K562 (cell line): ENCODE data around the gene KIF1A. TPM values are rescaled to one million over a fixed set of nuclear protein-coding genes. Genes with fewer than 3 reads are reported as not detected.

Experiments
- ATAC-seq: fragments of 200-7000 bp; cut with Tn5 transposase; 3 replicates; pipeline ENCODE4 v1.9.1; 2020; ENCODE audit warnings: moderate library complexity
- BruUV-seq: library from RNA; stranded (reverse); fragments of 400-500 nt; replicated peaks from 2 replicates; lab custom pipeline; 2021; lab: Mats Ljungman, UMichigan
- CTCF ChIA-PET: fragments of 300-600 bp; formaldehyde crosslinking; extraction: SDS; loops from one replicate; lab custom pipeline; 2021; ENCODE audit warnings: low intra/inter-chr PET ratio; lab: Yijun Ruan, JAX
- POLR2A ChIA-PET: fragments of 300-600, 350-650 bp; sonication (Branson Sonifier 250); formaldehyde crosslinking; extraction: SDS; loops from one replicate; lab custom pipeline; 2021; ENCODE audit warnings: antibody characterized with exemption, inconsistent platforms; lab: Yijun Ruan, JAX
- DNase-seq, 4 experiments: peaks; one replicate each; pipeline versions ENCODE4 v3.0.0 to v3.0.0-alpha.2; 2011 to 2018; ENCODE audit warnings: low spot score in 3 of 4, mixed read lengths in 3 of 4; ENCODE audit errors: extremely low read depth in 1 of 4
- FAIRE-seq: peaks from 2 replicates; lab custom pipeline; 2011; peaks lifted over from hg19 to GRCh38; lab: Jason Lieb, UNC
- H2AFZ ChIP-seq: 2 replicates; pipeline ENCODE4 v1.6.0; 2011; ENCODE audit warnings: low read depth, low read length, control low read depth, inconsistent platforms
- H3K27ac ChIP-seq: fragments of 200-600 bp; 3 replicates; pipeline ENCODE4 v1.8.0; 2011; ENCODE audit warnings: low read depth, mild to moderate bottlenecking, control low read depth, inconsistent platforms, low read length, moderate library complexity, mixed read lengths; ENCODE audit errors: extremely low read depth
- H3K27me3 ChIP-seq, 2 experiments: fragments of 300-600 bp in 1 of 2; 2 replicates in 1 of 2; 3 replicates in 1 of 2; pipeline versions ENCODE4 v1.6.0 to v1.8.0; 2011; ENCODE audit warnings: inconsistent platforms in 2 of 2, low read length in 2 of 2, mild to moderate bottlenecking in 1 of 2, mixed read lengths in 1 of 2, moderate library complexity in 1 of 2; ENCODE audit not compliant: control insufficient read depth in 2 of 2, insufficient read depth in 2 of 2
- H3K36me3 ChIP-seq: fragments of 300-600 bp; 3 replicates; pipeline ENCODE4 v1.8.0; 2011; ENCODE audit warnings: mild to moderate bottlenecking, low read length, inconsistent platforms; ENCODE audit not compliant: control insufficient read depth, insufficient read depth
- H3K4me1 ChIP-seq, 2 experiments: fragments of 200-600 bp in 1 of 2; replicated peaks in 1 of 2; 2 replicates in 1 of 2; 3 replicates in 1 of 2; pipeline versions ENCODE4 v1.5.1 to v1.8.0; 2011; ENCODE audit warnings: inconsistent platforms in 2 of 2, low read length in 2 of 2, mild to moderate bottlenecking in 1 of 2, mixed read lengths in 1 of 2, moderate library complexity in 1 of 2; ENCODE audit not compliant: control insufficient read depth in 2 of 2, insufficient read depth in 2 of 2
- H3K4me2 ChIP-seq: 2 replicates; pipeline ENCODE4 v1.6.1; 2011; ENCODE audit warnings: low read length, control low read depth, inconsistent platforms, mixed read lengths; ENCODE audit not compliant: insufficient read depth
- H3K4me3 ChIP-seq: fragments of 200-600 bp; sonication (generic), shearing (Covaris generic); 2 replicates; pipeline ENCODE4 v1.5.1; 2016; ENCODE audit warnings: control low read depth, inconsistent platforms
- H3K79me2 ChIP-seq: fragments of 200-600 bp; 3 replicates; pipeline ENCODE4 v1.8.0; 2011; ENCODE audit warnings: low read length, inconsistent platforms; ENCODE audit not compliant: control insufficient read depth, insufficient read depth
- H3K9ac ChIP-seq, 2 experiments: 2 replicates each; pipeline versions ENCODE4 v1.6.0 to v1.6.1; 2011; ENCODE audit warnings: low read depth in 2 of 2, low read length in 2 of 2, control low read depth in 1 of 2, inconsistent platforms in 1 of 2, mild to moderate bottlenecking in 1 of 2, mixed read lengths in 1 of 2; ENCODE audit not compliant: insufficient read depth in 1 of 2
- H3K9me1 ChIP-seq: one replicate; pipeline ENCODE4 v1.6.0; 2011; ENCODE audit warnings: inconsistent platforms, mild to moderate bottlenecking, low read length, moderate library complexity; ENCODE audit not compliant: control insufficient read depth, insufficient read depth
- H3K9me3 ChIP-seq: replicated peaks from 2 replicates; pipeline ENCODE4 v1.5.1; 2011; ENCODE audit warnings: low read depth, low read length, inconsistent platforms; ENCODE audit not compliant: control insufficient read depth, insufficient read depth
- H4K20me1 ChIP-seq: replicated peaks from 2 replicates; pipeline ENCODE4 v1.6.1; 2011; ENCODE audit warnings: low read length, inconsistent platforms, mixed read lengths; ENCODE audit not compliant: control insufficient read depth, insufficient read depth
- CCNT2 ChIP-seq: IDR thresholded peaks from 2 replicates; pipeline ENCODE4 v1.6.1; 2011; ENCODE audit warnings: borderline replicate concordance, low read depth, mild to moderate bottlenecking, moderate library complexity, mixed read lengths, low read length; ENCODE audit not compliant: insufficient read length; ENCODE audit errors: extremely low read depth
- MAFK ChIP-seq: IDR thresholded peaks from 2 replicates; pipeline ENCODE4 v1.6.1; 2011; ENCODE audit warnings: low read length, improper control_type of control experiment
- SAP30 ChIP-seq: fragments of 200-600 bp; sonication (generic); IDR thresholded peaks from 2 replicates; pipeline ENCODE4 v1.6.1; 2012; ENCODE audit warnings: borderline replicate concordance, low read depth, mild to moderate bottlenecking, moderate library complexity, low read length, control low read depth, inconsistent platforms; ENCODE audit not compliant: insufficient read depth, poor library complexity, severe bottlenecking
- SIN3B ChIP-seq: fragments of 450-650 bp; IDR thresholded peaks from 2 replicates; pipeline ENCODE4 v1.6.1; 2017; ENCODE audit warnings: low read depth, mild to moderate bottlenecking, moderate library complexity
- TCFL5 ChIP-seq: fragments of 250-450 bp; sonication (Bioruptor Pico); conservative IDR thresholded peaks from 2 replicates; pipeline ENCODE4 v1.6.1; 2021; ENCODE audit warnings: mild to moderate bottlenecking, moderate library complexity, matching md5 sums
- THAP7 ChIP-seq: fragments of 250-450 bp; sonication (Bioruptor Pico); IDR thresholded peaks from 2 replicates; pipeline ENCODE4 v1.5.0; 2021
- ZNF592 ChIP-seq: fragments of 450-650 bp; IDR thresholded peaks from 2 replicates; pipeline ENCODE4 v1.6.1; 2017; ENCODE audit warnings: antibody characterized with exemption, mild to moderate bottlenecking
- ZNF785 ChIP-seq: fragments of 250-450 bp; sonication (Bioruptor Pico); IDR thresholded peaks from 2 replicates; pipeline ENCODE4 v1.4.0; 2020; ENCODE audit warnings: mild to moderate bottlenecking
- WGBS: fragments of 100-300 bp; shearing (Covaris generic); methylation state at CpG from one replicate; pipeline ENCODE4 v1.1.6; 2016; ENCODE audit warnings: low coverage, mixed read lengths; ENCODE audit not compliant: insufficient coverage; ENCODE audit errors: missing lambda C conversion rate; 5-methylcytosine and 5-hydroxymethylcytosine counted together
- in situ Hi-C: fragments of 300-500 bp; cut with MboI; formaldehyde crosslinking; loops from 4 replicates; pipeline ENCODE4 v1.15.0; 2018; ENCODE audit warnings: inconsistent platforms, mixed read lengths
- intact Hi-C: fragments of 100-400 bp; cut with micrococcal nuclease; formaldehyde crosslinking; loops from 2 replicates; pipeline ENCODE4 v1.14.2; 2022
- polyA plus RNA-seq, 8 experiments: library from polyadenylated mRNA; depleted of rRNA in 4 of 8; stranded (reverse) in 5 of 8; unstranded in 3 of 8; fragments of >200 nt; fragmentation: Nextera tagmentation in 2 of 8; fragmentation: Illumina TruSeq in 1 of 8; extraction: Ambion mirVana in 2 of 8; extraction: Trizol in 1 of 8; gene quantifications; 2 replicates each; pipeline versions ENCODE4 v1.2.1 to v1.2.3, GENCODE V29; 2011 to 2014; ENCODE audit warnings: inconsistent platforms in 1 of 8, missing spikeins in 1 of 8
- total RNA-seq, 7 experiments: library from RNA; depleted of rRNA in 6 of 7; stranded (reverse); fragments of >200 nt in 6 of 7; fragmentation: Illumina TruSeq in 2 of 7; extraction: Trizol in 2 of 7; gene quantifications; 2 replicates each; pipeline versions ENCODE4 v1.2.1 to v1.2.3, GENCODE V29; 2011 to 2021; ENCODE audit warnings: low replicate concordance in 1 of 7
- TF ChIP-seq, protein P1 (sequence below): IDR thresholded peaks from 2 replicates; pipeline ENCODE4 v1.6.1; 2016; ENCODE audit warnings: missing genetic modification characterization, missing compliant biosample characterization
- TF ChIP-seq, protein P2 (sequence below): fragments of 450-650 bp; IDR thresholded peaks from 2 replicates; pipeline ENCODE4 v1.6.1; 2016; ENCODE audit warnings: missing biosample characterization, missing genetic modification characterization

KIF1A gene
- total and polyA plus RNA-seq, 9 of the 15 experiments (the other 6 are each of a cell fraction or from before 2014, with no cell fraction given) = 0.07 to 1.4 (median 0.45) TPM; not detected in 2

DNA sequence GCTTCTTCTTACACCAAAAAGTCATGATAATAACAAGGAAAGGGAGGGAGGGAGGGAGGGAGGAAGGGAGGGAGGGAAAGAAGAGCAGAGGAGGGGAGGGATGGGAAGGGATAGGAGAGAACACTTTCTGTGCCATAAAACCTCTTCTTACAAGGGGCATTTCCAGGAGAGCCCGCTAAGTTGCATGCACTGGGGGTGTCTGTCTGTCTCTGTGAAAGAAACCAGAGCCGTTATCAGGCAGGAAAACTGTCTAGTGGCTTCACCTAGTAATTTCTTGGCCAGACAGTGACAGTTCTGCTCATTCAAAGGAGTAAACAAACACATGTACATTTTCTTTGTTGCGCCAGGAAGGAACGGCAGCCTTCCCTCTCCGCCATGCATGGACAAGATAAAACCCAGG, 82.5 kb downstream of the KIF1A start:
- no peak for FAIRE-seq
- Histone ChIP-seq H3K4me2 (no peak overlapping the region), H4K20me1 (no peaks in the 10 kb centered on the region), H3K36me3 (no peaks in the 10 kb centered on the region), H3K4me3 (no peak overlapping the region), H3K27me3 (peaks cover 4 to 74% of the 10 kb centered on the region in 2 experiments; a peak in 4 of 5 replicates), H3K27ac (no peak overlapping the region), H3K4me1 (peaks cover 0 to 7% of the 10 kb centered on the region in 2 experiments; a peak in 1 of 5 replicates), H3K9me3 (no peaks in the 10 kb centered on the region), H3K79me2 (no peaks in the 10 kb centered on the region), H2AFZ (no peak overlapping the region), H3K9me1 (no peaks in the 10 kb centered on the region), H3K9ac (no peak overlapping the region)
- intact Hi-C loops (no loop called here), in situ Hi-C loops (no loop called here)
- 0% methylated on average over 4 of the region's 5 CpGs for WGBS
- ChIA-PET CTCF (no interaction called here), POLR2A (no interaction called here)
- DNase-seq = no peak
- no TSS peak for BruUV-seq
- ATAC-seq = no peak
- TF ChIP-seq ZNF785 (CRISPR knock-in tag) (no peak), CCNT2 (no peak), SIN3B (no peak), MAFK (no peak), ZNF592 (no peak), TCFL5 (no peak), THAP7 (CRISPR knock-in tag) (no peak), SAP30 (no peak)
- TF ChIP-seq, protein P1, sequence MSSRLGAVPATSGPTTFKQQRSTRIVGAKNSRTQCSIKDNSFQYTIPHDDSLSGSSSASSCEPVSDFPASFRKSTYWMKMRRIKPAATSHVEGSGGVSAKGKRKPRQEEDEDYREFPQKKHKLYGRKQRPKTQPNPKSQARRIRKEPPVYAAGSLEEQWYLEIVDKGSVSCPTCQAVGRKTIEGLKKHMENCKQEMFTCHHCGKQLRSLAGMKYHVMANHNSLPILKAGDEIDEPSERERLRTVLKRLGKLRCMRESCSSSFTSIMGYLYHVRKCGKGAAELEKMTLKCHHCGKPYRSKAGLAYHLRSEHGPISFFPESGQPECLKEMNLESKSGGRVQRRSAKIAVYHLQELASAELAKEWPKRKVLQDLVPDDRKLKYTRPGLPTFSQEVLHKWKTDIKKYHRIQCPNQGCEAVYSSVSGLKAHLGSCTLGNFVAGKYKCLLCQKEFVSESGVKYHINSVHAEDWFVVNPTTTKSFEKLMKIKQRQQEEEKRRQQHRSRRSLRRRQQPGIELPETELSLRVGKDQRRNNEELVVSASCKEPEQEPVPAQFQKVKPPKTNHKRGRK (tag) = no peak
- TF ChIP-seq, protein P2, sequence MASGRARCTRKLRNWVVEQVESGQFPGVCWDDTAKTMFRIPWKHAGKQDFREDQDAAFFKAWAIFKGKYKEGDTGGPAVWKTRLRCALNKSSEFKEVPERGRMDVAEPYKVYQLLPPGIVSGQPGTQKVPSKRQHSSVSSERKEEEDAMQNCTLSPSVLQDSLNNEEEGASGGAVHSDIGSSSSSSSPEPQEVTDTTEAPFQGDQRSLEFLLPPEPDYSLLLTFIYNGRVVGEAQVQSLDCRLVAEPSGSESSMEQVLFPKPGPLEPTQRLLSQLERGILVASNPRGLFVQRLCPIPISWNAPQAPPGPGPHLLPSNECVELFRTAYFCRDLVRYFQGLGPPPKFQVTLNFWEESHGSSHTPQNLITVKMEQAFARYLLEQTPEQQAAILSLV (tag) = no peak
